Thoracic aorta (tissue), 2 donors: ENCODE results near the gene GJD2. TPM values are rescaled to one million over a fixed set of nuclear protein-coding genes. Genes with fewer than 3 reads are reported as not detected.
A peak's percentile ranks its signal among the peaks of the same experiment; 100 is the strongest.

Experiments used
- ATAC-seq: fragments of 150-250 bp; one replicate; pipeline ENCODE4 v1.8.0; 2017; ENCODE audit warnings: low read depth; ENCODE audit not compliant: insufficient number of reproducible peaks, low FRiP score
- DNase-seq: peaks from one replicate; pipeline ENCODE4 v3.0.0-alpha.2; 2020; ENCODE audit warnings: low spot score
- H3K27ac ChIP-seq, 2 donors: fragments of 200-600 bp; sonication (generic); 1 replicate in 1 of 2; 2 replicates in 1 of 2; pipeline ENCODE4 v1.5.1; 2016; ENCODE audit warnings: mild to moderate bottlenecking in 2 of 2, moderate library complexity in 2 of 2
- H3K27me3 ChIP-seq: fragments of 200-600 bp; sonication (generic); replicated peaks from 2 replicates; pipeline ENCODE4 v1.6.0; 2016; ENCODE audit warnings: mild to moderate bottlenecking; ENCODE audit not compliant: insufficient read depth
- H3K36me3 ChIP-seq: fragments of 200-600 bp; sonication (generic); one replicate; pipeline ENCODE4 v1.5.1; 2016
- H3K4me1 ChIP-seq, 2 donors: fragments of 200-600 bp; sonication (generic); 1 replicate in 1 of 2; 2 replicates in 1 of 2; pipeline versions ENCODE4 v1.5.1 to v1.6.0; 2016; ENCODE audit warnings: low read depth in 2 of 2, mild to moderate bottlenecking in 1 of 2; ENCODE audit not compliant: control insufficient read depth in 1 of 2
- H3K4me3 ChIP-seq: fragments of 200-600 bp; sonication (generic); 2 replicates; pipeline ENCODE4 v1.5.1; 2016; ENCODE audit warnings: mild to moderate bottlenecking
- H3K9me3 ChIP-seq: fragments of 200-600 bp; sonication (generic); 2 replicates; pipeline ENCODE4 v1.5.1; 2016
- total RNA-seq, 2 donors: library from RNA; depleted of rRNA; stranded (reverse); fragments of >200 nt; gene quantifications; one replicate each; pipeline versions ENCODE4 v1.1.0 to v1.2.3, GENCODE V29; 2016
- TF ChIP-seq, protein P1 (sequence below): fragments of 200-600 bp; sonication (generic); IDR thresholded peaks from one replicate; pipeline ENCODE4 v1.5.1; 2019; ENCODE audit warnings: antibody characterized with exemption

Gene GJD2
- total RNA-seq, 2 donors from 2014 or later: not detected

DNA sequence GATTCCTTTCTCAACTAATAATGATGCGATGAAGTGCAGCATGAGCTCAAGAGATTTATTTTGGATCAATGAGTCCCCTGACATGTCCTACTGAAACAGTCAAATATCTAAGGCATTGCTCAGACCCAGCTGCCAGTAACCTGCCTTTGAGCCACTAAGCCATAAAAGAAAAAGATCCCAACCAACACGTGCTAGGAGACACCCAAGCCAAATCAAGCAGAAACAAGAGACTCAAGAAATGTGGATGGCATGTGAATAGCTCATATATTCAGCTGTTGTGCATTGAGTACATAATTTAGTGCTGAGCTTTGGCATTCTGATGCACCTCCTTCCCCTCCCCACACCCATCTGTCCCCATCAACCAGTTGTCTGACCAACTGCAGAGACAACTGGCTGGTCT, 29.2 kb downstream of the GJD2 start:
- Histone ChIP-seq H3K4me3 (no peak overlapping the region), H3K4me1 (peaks cover 30 to 48% of the 10 kb centered on the region in 2 donors), H3K27ac (no peak overlapping the region), H3K9me3 (no peaks in the 10 kb centered on the region), H3K36me3 (no peaks in the 10 kb centered on the region), H3K27me3 (no peaks in the 10 kb centered on the region)
- DNase-seq (no peak), ATAC-seq (no peak)
- TF ChIP-seq, protein P1, sequence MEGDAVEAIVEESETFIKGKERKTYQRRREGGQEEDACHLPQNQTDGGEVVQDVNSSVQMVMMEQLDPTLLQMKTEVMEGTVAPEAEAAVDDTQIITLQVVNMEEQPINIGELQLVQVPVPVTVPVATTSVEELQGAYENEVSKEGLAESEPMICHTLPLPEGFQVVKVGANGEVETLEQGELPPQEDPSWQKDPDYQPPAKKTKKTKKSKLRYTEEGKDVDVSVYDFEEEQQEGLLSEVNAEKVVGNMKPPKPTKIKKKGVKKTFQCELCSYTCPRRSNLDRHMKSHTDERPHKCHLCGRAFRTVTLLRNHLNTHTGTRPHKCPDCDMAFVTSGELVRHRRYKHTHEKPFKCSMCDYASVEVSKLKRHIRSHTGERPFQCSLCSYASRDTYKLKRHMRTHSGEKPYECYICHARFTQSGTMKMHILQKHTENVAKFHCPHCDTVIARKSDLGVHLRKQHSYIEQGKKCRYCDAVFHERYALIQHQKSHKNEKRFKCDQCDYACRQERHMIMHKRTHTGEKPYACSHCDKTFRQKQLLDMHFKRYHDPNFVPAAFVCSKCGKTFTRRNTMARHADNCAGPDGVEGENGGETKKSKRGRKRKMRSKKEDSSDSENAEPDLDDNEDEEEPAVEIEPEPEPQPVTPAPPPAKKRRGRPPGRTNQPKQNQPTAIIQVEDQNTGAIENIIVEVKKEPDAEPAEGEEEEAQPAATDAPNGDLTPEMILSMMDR: no peak

DNA sequence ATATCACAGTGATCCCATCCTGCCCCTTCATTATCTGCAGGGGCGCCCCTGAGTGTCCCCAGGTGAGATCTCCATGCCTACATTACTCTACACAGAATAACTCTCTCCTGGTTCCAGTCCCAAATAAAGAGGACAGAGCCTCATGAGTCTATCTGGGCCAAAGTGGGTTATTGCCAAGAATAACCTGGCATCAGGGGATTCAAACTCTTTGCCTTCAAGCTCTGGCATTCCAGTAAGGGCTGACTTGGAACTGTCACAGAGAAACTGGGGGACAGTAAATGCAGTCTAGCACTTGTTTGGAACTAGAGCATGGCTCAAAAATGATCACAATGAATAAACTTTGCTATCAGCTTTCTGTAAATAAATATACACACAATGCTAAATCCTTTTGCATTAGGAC, 30.3 kb downstream of the GJD2 start:
- Histone ChIP-seq H3K4me3 (no peak overlapping the region), H3K27ac (no peak overlapping the region), H3K4me1 (peaks cover 30 to 59% of the 10 kb centered on the region in 2 donors), H3K27me3 (no peaks in the 10 kb centered on the region), H3K9me3 (no peaks in the 10 kb centered on the region), H3K36me3 (no peaks in the 10 kb centered on the region)
- no peak for ATAC-seq
- TF ChIP-seq, protein P1: no peak
- DNase-seq: no peak

DNA sequence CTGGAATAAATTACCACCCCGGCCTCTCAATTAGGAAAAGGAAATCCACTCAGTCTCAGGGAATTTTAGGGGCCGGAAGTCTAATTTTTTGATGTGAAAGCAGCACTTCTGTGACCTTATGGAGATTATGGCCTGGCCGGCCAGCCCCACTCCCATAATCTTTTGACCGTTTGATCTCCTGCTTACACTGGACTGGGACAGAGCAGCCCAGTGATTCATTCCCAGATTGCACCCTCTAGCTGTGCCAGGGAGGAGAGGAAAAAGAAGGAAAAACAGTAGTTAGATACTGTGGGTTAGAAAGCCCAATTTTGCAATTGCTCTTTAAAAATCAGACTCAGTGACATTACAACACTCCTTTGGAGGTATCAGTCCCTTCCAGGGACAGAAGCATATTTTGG, 32.4 kb downstream of the GJD2 start:
- H3K4me3 ChIP-seq: peak overlapping the region; percentile 56
- DNase-seq (no peak), ATAC-seq (peak; percentile 81)
- H3K27me3 ChIP-seq: no peaks in the 10 kb centered on the region
- TF ChIP-seq, protein P1: no peak
- H3K9me3 ChIP-seq: no peaks in the 10 kb centered on the region
- H3K27ac ChIP-seq: peak overlapping the region; percentile 88
- H3K36me3 ChIP-seq: no peaks in the 10 kb centered on the region
- peaks cover 30 to 68% of the 10 kb centered on the region in 2 donors for H3K4me1 ChIP-seq

DNA sequence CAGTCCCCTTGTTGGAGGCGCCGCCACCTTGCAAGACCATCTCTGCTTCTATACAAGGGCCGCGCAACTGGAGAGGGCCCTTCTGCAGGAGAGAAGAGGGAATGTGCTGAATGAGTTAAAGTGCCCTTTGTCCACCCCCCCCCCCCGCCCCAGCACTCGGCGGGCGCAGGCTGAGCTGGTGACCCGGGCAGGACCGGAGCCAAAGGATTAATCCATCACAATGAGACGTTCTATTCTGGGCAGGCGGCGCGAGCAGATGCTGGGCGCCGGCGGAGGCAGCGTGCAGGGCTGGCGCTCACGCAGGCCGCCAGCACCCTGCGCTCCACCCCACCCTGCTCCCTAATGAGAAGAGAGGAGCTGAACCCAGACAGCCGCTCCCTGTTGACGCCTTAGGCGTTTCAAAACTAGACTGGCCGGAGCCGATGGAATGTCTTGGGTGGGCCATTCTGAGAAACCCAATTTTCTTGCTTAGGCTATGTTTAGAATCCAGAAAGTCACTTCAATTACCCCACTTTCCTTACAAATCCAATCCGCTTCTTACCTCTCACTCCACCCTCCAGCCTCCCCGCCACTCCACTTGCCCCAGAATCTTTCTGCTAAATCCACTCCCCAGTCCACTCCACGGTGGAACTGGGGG, 32.9 kb downstream of the GJD2 start:
- peak; percentile 70 for ATAC-seq
- Histone ChIP-seq H3K36me3 (no peaks in the 10 kb centered on the region), H3K27ac (peak overlapping the region; percentile 88), H3K27me3 (no peaks in the 10 kb centered on the region), H3K9me3 (no peaks in the 10 kb centered on the region), H3K4me1 (peaks cover 30 to 68% of the 10 kb centered on the region in 2 donors), H3K4me3 (peak overlapping the region; percentile 56)
- DNase-seq: peak; percentile 43
- TF ChIP-seq, protein P1: no peak

DNA sequence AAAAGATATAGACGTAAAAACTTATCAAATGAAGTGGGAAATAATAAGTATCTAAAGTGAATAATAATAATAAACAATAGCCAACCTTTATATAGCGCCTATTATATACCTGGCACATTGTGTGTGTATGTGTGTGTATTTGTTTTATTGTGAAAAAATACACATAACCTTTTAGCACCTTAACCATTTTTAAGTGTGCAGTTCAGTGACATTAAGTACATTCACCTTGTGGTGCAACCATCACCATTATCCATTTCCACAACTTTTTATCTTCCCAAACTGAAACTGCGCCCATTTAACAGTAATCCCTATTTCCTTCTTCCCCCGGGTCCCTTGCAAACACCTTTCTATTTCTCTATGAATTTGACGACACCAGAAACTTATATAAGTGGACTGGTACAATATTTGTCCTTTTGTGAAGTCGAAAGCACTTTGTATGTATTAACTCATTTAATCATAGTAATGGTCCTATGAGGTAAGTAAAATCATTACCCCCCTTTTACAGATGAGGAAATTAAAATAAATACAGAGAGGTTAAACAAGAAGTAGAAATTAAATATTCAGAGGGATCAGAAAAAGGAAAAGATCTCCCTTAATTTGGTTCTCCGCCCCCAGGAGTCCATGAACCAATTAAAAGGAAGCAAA, 33.5 kb downstream of the GJD2 start:
- peak overlapping the region; percentile 56 for H3K4me3 ChIP-seq
- H3K36me3 ChIP-seq: no peaks in the 10 kb centered on the region
- TF ChIP-seq, protein P1: no peak
- peaks cover 30 to 68% of the 10 kb centered on the region in 2 donors for H3K4me1 ChIP-seq
- DNase-seq: no peak
- no peak for ATAC-seq
- no peaks in the 10 kb centered on the region for H3K9me3 ChIP-seq
- no peaks in the 10 kb centered on the region for H3K27me3 ChIP-seq
- H3K27ac ChIP-seq: peak overlapping the region; percentile 60 to 88
